Osteoblast (primary cell): Measurements from ENCODE around the gene OTOP2. TPM values are rescaled to one million over a fixed set of nuclear protein-coding genes. Genes with fewer than 3 reads are reported as not detected.
A peak's percentile ranks its signal among the peaks of the same experiment; 100 is the strongest.

Experiments
- DNase-seq: peaks from one replicate; pipeline ENCODE4 v3.0.0; 2011; ENCODE audit warnings: low spot score, mixed read lengths; ENCODE audit not compliant: insufficient read length; ENCODE audit errors: missing footprints
- H2AFZ ChIP-seq: 2 replicates; pipeline ENCODE4 v1.6.0; 2011; ENCODE audit warnings: mild to moderate bottlenecking, low read length
- H3K27ac ChIP-seq: 2 replicates; pipeline ENCODE4 v1.5.1; 2011; ENCODE audit warnings: mild to moderate bottlenecking, low read depth, low read length, moderate library complexity
- H3K27me3 ChIP-seq: 2 replicates; pipeline ENCODE4 v1.6.0; 2012; ENCODE audit warnings: mild to moderate bottlenecking, control low read depth, inconsistent platforms, low read length, moderate library complexity; ENCODE audit not compliant: insufficient read depth
- H3K36me3 ChIP-seq: 2 replicates; pipeline ENCODE4 v1.5.1; 2011; ENCODE audit warnings: mild to moderate bottlenecking, low read length, control low read depth, moderate library complexity; ENCODE audit not compliant: insufficient read depth
- H3K4me1 ChIP-seq: 2 replicates; pipeline ENCODE4 v1.5.1; 2011; ENCODE audit warnings: mild to moderate bottlenecking, low read length, control low read depth, moderate library complexity; ENCODE audit not compliant: insufficient read depth
- H3K4me2 ChIP-seq: 2 replicates; pipeline ENCODE4 v1.6.0; 2011; ENCODE audit warnings: mild to moderate bottlenecking, low read length; ENCODE audit not compliant: insufficient read depth
- H3K4me3 ChIP-seq: fragments of 200-600 bp; sonication (generic); 3 replicates; pipeline ENCODE4 v1.5.1; 2012; ENCODE audit warnings: mild to moderate bottlenecking, low read length, inconsistent platforms; ENCODE audit not compliant: insufficient read depth
- H3K79me2 ChIP-seq: 2 replicates; pipeline ENCODE4 v1.6.0; 2012; ENCODE audit warnings: mild to moderate bottlenecking, low read length, control low read depth, inconsistent platforms; ENCODE audit not compliant: insufficient read depth
- H3K9me3 ChIP-seq: 2 replicates; pipeline ENCODE4 v1.5.1; 2011; ENCODE audit warnings: low read depth, low read length, control low read depth
- H4K20me1 ChIP-seq: 2 replicates; pipeline ENCODE4 v1.6.0; 2012; ENCODE audit warnings: mild to moderate bottlenecking, low read length, control low read depth; ENCODE audit not compliant: insufficient read depth
- CTCF ChIP-seq: IDR thresholded peaks from 2 replicates; pipeline ENCODE4 v1.5.1; 2011; ENCODE audit warnings: mild to moderate bottlenecking, low read depth, low read length, moderate library complexity; ENCODE audit errors: extremely low read depth
- total RNA-seq: library from RNA; depleted of rRNA; stranded (reverse); fragments of >200 nt; gene quantifications from 2 replicates; pipeline ENCODE4 v1.2.3, GENCODE V29; 2012

The OTOP2 gene
- total RNA-seq, 1 donor = not detected

DNA sequence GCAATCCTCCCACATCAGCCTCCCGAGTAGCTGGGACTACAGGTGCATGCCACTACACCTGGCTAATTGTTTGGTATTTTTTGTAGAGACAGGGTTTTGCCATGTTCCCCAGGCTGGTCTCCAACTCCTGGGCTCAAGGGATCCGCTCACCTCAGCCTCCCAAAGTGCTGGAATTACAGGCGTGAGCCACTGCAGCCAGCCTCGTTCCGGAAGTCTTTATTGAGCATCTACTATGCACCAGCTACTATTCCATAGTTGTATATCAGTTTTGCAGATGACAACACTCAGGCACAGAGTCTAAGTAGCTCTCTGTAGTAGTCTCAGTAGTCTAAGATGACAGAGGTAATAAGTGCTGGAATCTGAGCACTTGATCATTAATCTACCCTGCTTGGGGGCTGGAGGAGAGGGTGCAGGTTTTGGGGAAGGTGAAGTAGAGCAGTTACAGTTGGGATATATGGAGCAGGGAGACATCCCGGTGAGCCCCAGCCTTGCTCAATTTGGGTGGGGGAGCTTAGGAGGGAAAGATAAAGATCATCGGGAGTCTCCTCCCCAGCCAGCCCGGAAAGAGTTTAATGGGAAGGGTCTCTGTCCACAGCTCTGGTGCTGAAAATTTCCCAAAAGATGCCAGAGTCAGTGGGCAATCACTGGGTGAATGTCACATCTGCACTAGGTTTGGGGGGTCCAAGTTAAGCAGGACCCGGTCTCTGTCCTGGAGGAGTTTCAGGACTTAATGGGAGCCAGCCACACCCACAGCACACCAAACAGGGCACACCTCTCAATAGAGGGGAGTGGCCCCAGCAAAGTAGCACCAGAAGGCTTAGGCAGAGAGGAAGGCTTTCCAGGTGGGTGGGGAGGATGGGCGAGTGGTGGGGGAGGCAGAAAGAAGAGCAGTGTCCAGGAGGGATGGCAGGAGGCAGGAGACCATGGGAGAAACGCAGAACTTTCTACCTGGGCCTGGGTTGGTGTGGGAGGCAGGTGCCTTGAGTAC lies 13.3 kb downstream of the OTOP2 start:
- Histone ChIP-seq H3K27me3 (peaks cover 58% of the 10 kb centered on the region), H2AFZ (no peak overlapping the region), H4K20me1 (no peaks in the 10 kb centered on the region), H3K4me2 (no peak overlapping the region), H3K9me3 (no peaks in the 10 kb centered on the region), H3K4me3 (no peak overlapping the region), H3K79me2 (no peaks in the 10 kb centered on the region), H3K4me1 (no peaks in the 10 kb centered on the region), H3K36me3 (no peaks in the 10 kb centered on the region), H3K27ac (no peak overlapping the region)
- DNase-seq = peak; percentile 90
- no peak for TF ChIP-seq CTCF

DNA sequence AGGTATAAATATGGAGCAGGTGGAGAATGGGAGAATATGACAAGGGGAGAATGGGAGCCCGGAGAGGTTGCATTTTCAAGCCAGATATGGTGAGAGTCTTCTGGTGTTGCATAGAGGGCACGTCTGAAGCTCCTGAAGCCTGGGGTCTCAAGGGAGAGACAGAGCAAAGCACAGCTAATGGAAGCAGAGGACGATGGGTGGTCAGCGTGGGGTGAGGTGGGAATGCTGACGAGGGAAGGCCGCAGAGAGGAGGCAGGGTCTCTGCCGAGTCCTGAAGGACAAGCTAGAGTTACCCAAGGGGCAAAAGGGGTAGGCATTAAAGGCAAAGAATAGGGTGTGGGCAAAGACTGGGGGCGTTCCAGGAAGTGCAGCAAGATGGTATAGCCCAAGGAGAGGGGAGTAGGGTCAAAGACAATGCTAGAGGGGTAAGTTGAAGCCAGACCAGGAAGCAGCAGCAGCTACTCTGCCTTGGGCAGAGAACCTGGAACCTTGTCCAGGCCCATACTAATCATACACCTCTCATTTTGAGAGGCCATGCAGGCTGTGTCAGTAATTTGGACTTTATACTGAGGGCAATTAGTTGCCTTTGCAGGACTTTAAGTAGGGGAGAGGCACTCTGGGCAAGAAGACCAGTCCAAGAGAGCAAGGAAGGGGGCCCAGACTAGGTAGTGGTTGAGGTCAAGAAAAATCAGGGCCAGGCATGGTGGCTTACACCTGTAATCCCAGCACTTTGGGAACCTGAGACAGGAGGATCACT lies 14.3 kb downstream of the OTOP2 start:
- H2AFZ ChIP-seq = no peak overlapping the region
- peaks cover 57% of the 10 kb centered on the region for H3K27me3 ChIP-seq

DNA sequence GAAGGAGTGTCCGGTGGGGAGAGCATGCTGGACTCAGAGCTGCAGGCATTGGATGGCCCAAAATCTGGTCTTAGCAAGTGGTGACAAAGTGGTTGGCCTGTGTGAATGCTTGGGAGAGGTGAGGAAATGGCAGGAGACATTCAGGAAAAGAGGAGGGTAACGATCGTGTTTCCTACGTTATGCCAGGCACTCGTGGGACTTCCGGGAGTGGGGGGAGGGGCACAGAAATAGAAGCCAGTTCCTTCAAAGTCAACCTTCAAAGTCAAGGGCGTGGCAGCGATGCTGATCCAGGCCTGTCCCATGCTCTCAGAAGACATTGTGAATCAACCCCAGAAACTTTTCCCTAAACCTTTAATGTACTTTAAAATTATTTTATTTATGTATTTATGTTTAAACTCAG lies 15.5 kb downstream of the OTOP2 start:
- no peak overlapping the region for H3K4me2 ChIP-seq
- TF ChIP-seq CTCF = no peak
- no peaks in the 10 kb centered on the region for H3K79me2 ChIP-seq
- H3K36me3 ChIP-seq = no peaks in the 10 kb centered on the region
- no peak overlapping the region for H2AFZ ChIP-seq
- no peaks in the 10 kb centered on the region for H3K4me1 ChIP-seq
- H3K9me3 ChIP-seq = no peaks in the 10 kb centered on the region
- no peaks in the 10 kb centered on the region for H4K20me1 ChIP-seq
- peaks cover 56% of the 10 kb centered on the region for H3K27me3 ChIP-seq
- no peak overlapping the region for H3K27ac ChIP-seq
- H3K4me3 ChIP-seq = no peak overlapping the region
- DNase-seq = no peak

More for the DNA sequence above, 14.3 kb downstream of the OTOP2 start:
- no peaks in the 10 kb centered on the region for H3K4me1 ChIP-seq
- H3K9me3 ChIP-seq = no peaks in the 10 kb centered on the region
- no peak for DNase-seq
- no peak for TF ChIP-seq CTCF
- no peaks in the 10 kb centered on the region for H3K79me2 ChIP-seq
- H3K4me3 ChIP-seq = no peak overlapping the region
- H3K36me3 ChIP-seq = no peaks in the 10 kb centered on the region
- no peak overlapping the region for H3K27ac ChIP-seq
- H3K4me2 ChIP-seq = no peak overlapping the region
- H4K20me1 ChIP-seq = no peaks in the 10 kb centered on the region

- Histone ChIP-seq H3K36me3 (no peaks in the 10 kb centered on the region), H3K27ac (no peak overlapping the region), H2AFZ (no peak overlapping the region), H3K4me2 (no peak overlapping the region), H3K9me3 (no peaks in the 10 kb centered on the region), H4K20me1 (no peaks in the 10 kb centered on the region), H3K79me2 (no peaks in the 10 kb centered on the region), H3K4me1 (no peaks in the 10 kb centered on the region), H3K4me3 (no peak overlapping the region), H3K27me3 (peaks cover 46% of the 10 kb centered on the region)
- TF ChIP-seq CTCF = no peak
- no peak for DNase-seq
These were observed 17.2 kb downstream of the OTOP2 start for GRCh38 chr17:74941128-74941725.
